ENCODE measurements around the gene MEF2C.

MEF2C gene

GRCh38 chr5:88741964-88742363 is 141.0 kb downstream of the MEF2C start:
- Histone ChIP-seq H3K4me1 (ENCODE audit: control insufficient read depth, insufficient read depth, low read length) (no peaks in the 10 kb centered on the region; the same call in 1 of the 2 replicates), H3K36me3 (ENCODE audit: control insufficient read depth, insufficient read depth, low read length) (no peaks in the 10 kb centered on the region), H3K27me3 (ENCODE audit: control insufficient read depth, insufficient read depth, low read length) (no peaks in the 10 kb centered on the region), H3K27ac (ENCODE audit: low read length) (no peak overlapping the region), H3K9me3 (ENCODE audit: control insufficient read depth, insufficient read depth, low read length) (no peaks in the 10 kb centered on the region), H3K4me3 (ENCODE audit: low read length) (no peak overlapping the region)
- no peak for DNase-seq (ENCODE audit: low read depth, low spot score)
- WGBS (ENCODE audit: insufficient coverage, insufficient read length), result no CpG with 5 or more reads among the region's 1 CpG

GRCh38 chr5:88740604-88741185 is 142.3 kb downstream of the MEF2C start:
- Histone ChIP-seq H3K4me3 (ENCODE audit: low read length) (no peak overlapping the region), H3K27ac (ENCODE audit: low read length) (no peak overlapping the region), H3K4me1 (ENCODE audit: control insufficient read depth, insufficient read depth, low read length) (no peaks in the 10 kb centered on the region; the same call in 1 of the 2 replicates), H3K27me3 (ENCODE audit: control insufficient read depth, insufficient read depth, low read length) (no peaks in the 10 kb centered on the region), H3K36me3 (ENCODE audit: control insufficient read depth, insufficient read depth, low read length) (no peaks in the 10 kb centered on the region), H3K9me3 (ENCODE audit: control insufficient read depth, insufficient read depth, low read length) (no peaks in the 10 kb centered on the region)
- no CpG with 5 or more reads among the region's 5 CpGs for WGBS (ENCODE audit: insufficient coverage, insufficient read length)
- DNase-seq (ENCODE audit: low read depth, low spot score), result no peak

GRCh38 chr5:88736494-88736893 is 146.5 kb downstream of the MEF2C start:
- WGBS (ENCODE audit: insufficient coverage, insufficient read length), result no CpG with 5 or more reads among the region's 2 CpGs
- Histone ChIP-seq H3K27me3 (ENCODE audit: control insufficient read depth, insufficient read depth, low read length) (no peaks in the 10 kb centered on the region), H3K36me3 (ENCODE audit: control insufficient read depth, insufficient read depth, low read length) (no peaks in the 10 kb centered on the region), H3K27ac (ENCODE audit: low read length) (no peak overlapping the region), H3K4me1 (ENCODE audit: control insufficient read depth, insufficient read depth, low read length) (no peaks in the 10 kb centered on the region), H3K9me3 (ENCODE audit: control insufficient read depth, insufficient read depth, low read length) (no peaks in the 10 kb centered on the region), H3K4me3 (ENCODE audit: low read length) (no peak overlapping the region)
- DNase-seq (ENCODE audit: low read depth, low spot score), result no peak

- Histone ChIP-seq H3K4me1 (ENCODE audit: control insufficient read depth, insufficient read depth, low read length) (no peaks in the 10 kb centered on the region), H3K4me3 (ENCODE audit: low read length) (no peak overlapping the region), H3K36me3 (ENCODE audit: control insufficient read depth, insufficient read depth, low read length) (no peaks in the 10 kb centered on the region), H3K27ac (ENCODE audit: low read length) (no peak overlapping the region), H3K27me3 (ENCODE audit: control insufficient read depth, insufficient read depth, low read length) (no peaks in the 10 kb centered on the region), H3K9me3 (ENCODE audit: control insufficient read depth, insufficient read depth, low read length) (no peaks in the 10 kb centered on the region)
- DNase-seq (ENCODE audit: low read depth, low spot score), result no peak
- WGBS (ENCODE audit: insufficient coverage, insufficient read length), result no CpG with 5 or more reads among the region's 7 CpGs
Measured at GRCh38 chr5:88734983-88735382, 148.0 kb downstream of the MEF2C start.

GRCh38 chr5:88734191-88734640 is 148.8 kb downstream of the MEF2C start:
- Histone ChIP-seq H3K4me3 (ENCODE audit: low read length) (no peak overlapping the region), H3K9me3 (ENCODE audit: control insufficient read depth, insufficient read depth, low read length) (no peaks in the 10 kb centered on the region), H3K36me3 (ENCODE audit: control insufficient read depth, insufficient read depth, low read length) (no peaks in the 10 kb centered on the region), H3K4me1 (ENCODE audit: control insufficient read depth, insufficient read depth, low read length) (no peaks in the 10 kb centered on the region), H3K27me3 (ENCODE audit: control insufficient read depth, insufficient read depth, low read length) (no peaks in the 10 kb centered on the region), H3K27ac (ENCODE audit: low read length) (no peak overlapping the region)
- no peak for DNase-seq (ENCODE audit: low read depth, low spot score)
- no CpG with 5 or more reads among the region's 6 CpGs for WGBS (ENCODE audit: insufficient coverage, insufficient read length)

- Histone ChIP-seq H3K4me3 (ENCODE audit: low read length) (no peak overlapping the region), H3K9me3 (ENCODE audit: control insufficient read depth, insufficient read depth, low read length) (no peaks in the 10 kb centered on the region), H3K36me3 (ENCODE audit: control insufficient read depth, insufficient read depth, low read length) (no peaks in the 10 kb centered on the region), H3K4me1 (ENCODE audit: control insufficient read depth, insufficient read depth, low read length) (no peaks in the 10 kb centered on the region), H3K27me3 (ENCODE audit: control insufficient read depth, insufficient read depth, low read length) (no peaks in the 10 kb centered on the region), H3K27ac (ENCODE audit: low read length) (no peak overlapping the region)
- WGBS (ENCODE audit: insufficient coverage, insufficient read length), result no CpG with 5 or more reads among the region's 2 CpGs
- DNase-seq (ENCODE audit: low read depth, low spot score), result no peak
Measured at GRCh38 chr5:88732862-88733261, 150.1 kb downstream of the MEF2C start.

- Histone ChIP-seq H3K4me3 (ENCODE audit: low read length) (no peak overlapping the region), H3K27me3 (ENCODE audit: control insufficient read depth, insufficient read depth, low read length) (no peaks in the 10 kb centered on the region), H3K4me1 (ENCODE audit: control insufficient read depth, insufficient read depth, low read length) (no peaks in the 10 kb centered on the region), H3K36me3 (ENCODE audit: control insufficient read depth, insufficient read depth, low read length) (no peaks in the 10 kb centered on the region), H3K9me3 (ENCODE audit: control insufficient read depth, insufficient read depth, low read length) (no peaks in the 10 kb centered on the region), H3K27ac (ENCODE audit: low read length) (no peak overlapping the region)
- WGBS (ENCODE audit: insufficient coverage, insufficient read length), result no CpG with 5 or more reads among the region's 5 CpGs
- no peak for DNase-seq (ENCODE audit: low read depth, low spot score)
Measured at GRCh38 chr5:88732181-88732633, 150.8 kb downstream of the MEF2C start.

- H3K36me3 ChIP-seq (ENCODE audit: control insufficient read depth, insufficient read depth, low read length), result no peaks in the 10 kb centered on the region
- H3K4me3 ChIP-seq (ENCODE audit: low read length), result no peak overlapping the region
- no CpG with 5 or more reads among the region's 1 CpG for WGBS (ENCODE audit: insufficient coverage, insufficient read length)
- no peaks in the 10 kb centered on the region for H3K9me3 ChIP-seq (ENCODE audit: control insufficient read depth, insufficient read depth, low read length)
- no peaks in the 10 kb centered on the region for H3K4me1 ChIP-seq (ENCODE audit: control insufficient read depth, insufficient read depth, low read length)
- no peaks in the 10 kb centered on the region for H3K27me3 ChIP-seq (ENCODE audit: control insufficient read depth, insufficient read depth, low read length)
- no peak for DNase-seq (ENCODE audit: low read depth, low spot score)
- no peak overlapping the region for H3K27ac ChIP-seq (ENCODE audit: low read length)
Measured at GRCh38 chr5:88729829-88730182, 153.2 kb downstream of the MEF2C start.

GRCh38 chr5:88729084-88729828 is 153.7 kb downstream of the MEF2C start:
- DNase-seq (ENCODE audit: low read depth, low spot score), result peak; percentile 71
- H3K27me3 ChIP-seq (ENCODE audit: control insufficient read depth, insufficient read depth, low read length), result no peaks in the 10 kb centered on the region
- no peaks in the 10 kb centered on the region for H3K9me3 ChIP-seq (ENCODE audit: control insufficient read depth, insufficient read depth, low read length)
- no peak overlapping the region for H3K4me3 ChIP-seq (ENCODE audit: low read length)
- WGBS (ENCODE audit: insufficient coverage, insufficient read length), result no CpG with 5 or more reads among the region's 5 CpGs
- H3K4me1 ChIP-seq (ENCODE audit: control insufficient read depth, insufficient read depth, low read length), result no peaks in the 10 kb centered on the region
- H3K27ac ChIP-seq (ENCODE audit: low read length), result no peak overlapping the region
- no peaks in the 10 kb centered on the region for H3K36me3 ChIP-seq (ENCODE audit: control insufficient read depth, insufficient read depth, low read length)

- Histone ChIP-seq H3K9me3 (ENCODE audit: control insufficient read depth, insufficient read depth, low read length) (no peaks in the 10 kb centered on the region), H3K4me1 (ENCODE audit: control insufficient read depth, insufficient read depth, low read length) (no peaks in the 10 kb centered on the region), H3K27ac (ENCODE audit: low read length) (no peak overlapping the region), H3K36me3 (ENCODE audit: control insufficient read depth, insufficient read depth, low read length) (no peaks in the 10 kb centered on the region), H3K27me3 (ENCODE audit: control insufficient read depth, insufficient read depth, low read length) (no peaks in the 10 kb centered on the region), H3K4me3 (ENCODE audit: low read length) (no peak overlapping the region)
- WGBS (ENCODE audit: insufficient coverage, insufficient read length), result 100% methylated on average over 2 of the region's 3 CpGs
- DNase-seq (ENCODE audit: low read depth, low spot score), result no peak
Measured at GRCh38 chr5:88727705-88728313, 155.2 kb downstream of the MEF2C start.
